BJ (cell line): ENCODE measurements around the gene PLA2G1B. TPM values are rescaled to one million over a fixed set of nuclear protein-coding genes. Genes with fewer than 3 reads are reported as not detected.

Source experiments
- CTCF ChIA-PET: fragments of 350-600 bp; formaldehyde crosslinking; extraction: SDS; loops from one replicate; lab custom pipeline; 2021; ENCODE audit warnings: antibody characterized with exemption, inconsistent platforms; lab: Yijun Ruan, JAX
- POLR2A ChIA-PET: fragments of 300-600 bp; sonication (Branson Sonifier 250); formaldehyde crosslinking; extraction: SDS; loops from one replicate; lab custom pipeline; 2021; ENCODE audit warnings: antibody characterized with exemption; lab: Charles Lee
- DNase-seq: peaks from one replicate; pipeline ENCODE4 v3.0.0-alpha.2; 2011; ENCODE audit warnings: low read depth
- H3K27me3 ChIP-seq: 2 replicates; pipeline ENCODE4 v1.6.0; 2011; ENCODE audit warnings: low read length; ENCODE audit not compliant: control insufficient read depth, insufficient read depth
- H3K36me3 ChIP-seq: 2 replicates; pipeline ENCODE4 v1.5.1; 2011; ENCODE audit warnings: low read length; ENCODE audit not compliant: control insufficient read depth, insufficient read depth
- H3K4me3 ChIP-seq: 2 replicates; pipeline ENCODE4 v1.5.1; 2011; ENCODE audit warnings: low read depth, mild to moderate bottlenecking, control low read depth, low read length
- CTCF ChIP-seq: IDR thresholded peaks from 2 replicates; pipeline ENCODE4 v1.5.1; 2011; ENCODE audit warnings: low read depth, mild to moderate bottlenecking, control low read depth, inconsistent platforms, low read length, moderate library complexity; ENCODE audit not compliant: insufficient read depth
- polyA plus RNA-seq: library from polyadenylated mRNA; depleted of rRNA; stranded (reverse); fragments of >200 nt; gene quantifications from 2 replicates; pipeline ENCODE4 v1.2.3, GENCODE V29; 2011

Gene PLA2G1B
- polyA plus RNA-seq, 1 experiment: not detected

GRCh38 chr12:120358412-120359100 is 31.0 kb upstream of the PLA2G1B start:
- CTCF ChIA-PET: interaction anchor here (4.7 kb wide), 1 partner anchor 72 kb away, joined by 27 read pairs; no protein-coding TSS in a partner anchor
- POLR2A ChIA-PET: no interaction called here
- TF ChIP-seq CTCF: no peak
- H3K36me3 ChIP-seq: no peaks in the 10 kb centered on the region
- no peak overlapping the region for H3K4me3 ChIP-seq
- DNase-seq: no peak
- H3K27me3 ChIP-seq: peaks cover 8% of the 10 kb centered on the region

- H3K4me3 ChIP-seq: no peak overlapping the region
- CTCF ChIA-PET: interaction anchor here (0.6 to 4.7 kb wide), 18 partner anchors 9 to 1514 kb away, joined by 3 to 27 read pairs (median 4); partner anchors contain the start of gene COX6A1
- POLR2A ChIA-PET: no interaction called here
- no peaks in the 10 kb centered on the region for H3K36me3 ChIP-seq
- no peak for DNase-seq
- TF ChIP-seq CTCF: no peak
- H3K27me3 ChIP-seq: peaks cover 4% of the 10 kb centered on the region; the same call in 1 of the 2 replicates
These were observed 29.5 kb upstream of the PLA2G1B start for GRCh38 chr12:120357104-120357503.

GRCh38 chr12:120356567-120357030 is 29.0 kb upstream of the PLA2G1B start:
- CTCF ChIA-PET: interaction anchor here (0.6 to 4.7 kb wide), 17 partner anchors 9 to 1515 kb away, joined by 3 to 27 read pairs (median 4); partner anchors contain the start of gene COX6A1
- POLR2A ChIA-PET: no interaction called here
- TF ChIP-seq CTCF: peak; percentile 89
- peak; percentile 20 for DNase-seq
- Histone ChIP-seq H3K27me3 (peaks cover 4% of the 10 kb centered on the region; the same call in 1 of the 2 replicates), H3K4me3 (no peak overlapping the region), H3K36me3 (no peaks in the 10 kb centered on the region)

- no peak overlapping the region for H3K4me3 ChIP-seq
- peaks cover 1% of the 10 kb centered on the region; the same call in 1 of the 2 replicates for H3K27me3 ChIP-seq
- H3K36me3 ChIP-seq: no peaks in the 10 kb centered on the region
- ChIA-PET CTCF (interaction anchor here (0.7 to 3.7 kb wide), 6 partner anchors 18 to 110 kb away, joined by 3 to 29 read pairs (median 4); no protein-coding TSS in a partner anchor), POLR2A (no interaction called here)
- no peak for TF ChIP-seq CTCF
- DNase-seq: no peak
These were observed 26.2 kb upstream of the PLA2G1B start for GRCh38 chr12:120353556-120354317.

- Histone ChIP-seq H3K4me3 (no peak overlapping the region), H3K27me3 (peaks cover 1% of the 10 kb centered on the region; the same call in 1 of the 2 replicates), H3K36me3 (no peaks in the 10 kb centered on the region)
- ChIA-PET POLR2A (no interaction called here), CTCF (interaction anchor here (1.1 to 3.7 kb wide), 4 partner anchors 13 to 111 kb away, joined by 3 to 29 read pairs (median 4); no protein-coding TSS in a partner anchor)
- DNase-seq: no peak
- no peak for TF ChIP-seq CTCF
These were observed 25.6 kb upstream of the PLA2G1B start for GRCh38 chr12:120353136-120353535.
